Glutamatergic neuron (in vitro differentiated cells): Measurements from ENCODE around the gene PYM1. TPM values are rescaled to one million over a fixed set of nuclear protein-coding genes. Genes with fewer than 3 reads are reported as not detected.

Experiments
- DNase-seq: peaks from one replicate; pipeline ENCODE4 v3.0.0; 2022
- H3K27ac Mint-ChIP-seq: one replicate; pipeline ENCODE4 v1.8.0; 2020; ENCODE audit warnings: mild to moderate bottlenecking, mixed read lengths, inconsistent platforms; ENCODE audit not compliant: unreplicated experiment
- H3K27me3 Mint-ChIP-seq: one replicate; pipeline ENCODE4 v1.8.0; 2020; ENCODE audit warnings: mild to moderate bottlenecking, moderate library complexity, mixed read lengths, inconsistent platforms; ENCODE audit not compliant: unreplicated experiment
- H3K36me3 Mint-ChIP-seq: one replicate; pipeline ENCODE4 v1.8.0; 2020; ENCODE audit warnings: mild to moderate bottlenecking, mixed read lengths, inconsistent platforms; ENCODE audit not compliant: unreplicated experiment
- H3K4me1 Mint-ChIP-seq: one replicate; pipeline ENCODE4 v1.8.0; 2020; ENCODE audit warnings: mild to moderate bottlenecking, low read depth, mixed read lengths, inconsistent platforms; ENCODE audit not compliant: unreplicated experiment
- H3K4me3 Mint-ChIP-seq: one replicate; pipeline ENCODE4 v1.8.0; 2020; ENCODE audit warnings: mild to moderate bottlenecking, mixed read lengths, inconsistent platforms; ENCODE audit not compliant: unreplicated experiment
- H3K9me3 Mint-ChIP-seq: one replicate; pipeline ENCODE4 v1.8.0; 2020; ENCODE audit warnings: mild to moderate bottlenecking, moderate library complexity, mixed read lengths, inconsistent platforms; ENCODE audit not compliant: unreplicated experiment
- CTCF ChIP-seq: fragments of 200-600 bp; sonication (generic); IDR thresholded peaks from one replicate; pipeline ENCODE4 v1.5.0; 2021; ENCODE audit not compliant: partially characterized antibody, unreplicated experiment
- total RNA-seq: library from RNA; stranded (reverse); fragmentation: NEBNext Ultra II Directional; extraction: Animal tissue kit (Norgen Biotek cat#: 25700); gene quantifications from one replicate; pipeline ENCODE4 v1.2.1, GENCODE V29; 2021; ENCODE audit not compliant: unreplicated experiment

Gene PYM1
- total RNA-seq, 1 donor from 2014 or later, result 55.3 TPM

GRCh38 chr12:55972456-55972855 is 44.8 kb upstream of the PYM1 start:
- Mint-ChIP-seq H3K27me3 (peaks cover 3% of the 10 kb centered on the region), H3K4me1 (peaks cover 13% of the 10 kb centered on the region), H3K36me3 (peaks cover 4% of the 10 kb centered on the region), H3K27ac (peak overlapping the region; percentile 33), H3K4me3 (no peak overlapping the region), H3K9me3 (peaks cover 4% of the 10 kb centered on the region)
- TF ChIP-seq CTCF, result no peak
- no peak for DNase-seq

GRCh38 chr12:55972042-55972441 is 44.3 kb upstream of the PYM1 start:
- TF ChIP-seq CTCF, result no peak
- peaks cover 4% of the 10 kb centered on the region for H3K9me3 Mint-ChIP-seq
- DNase-seq, result no peak
- H3K4me3 Mint-ChIP-seq, result no peak overlapping the region
- peaks cover 4% of the 10 kb centered on the region for H3K36me3 Mint-ChIP-seq
- peak overlapping the region; percentile 33 for H3K27ac Mint-ChIP-seq
- peaks cover 4% of the 10 kb centered on the region for H3K27me3 Mint-ChIP-seq
- H3K4me1 Mint-ChIP-seq, result peaks cover 14% of the 10 kb centered on the region

- H3K4me3 Mint-ChIP-seq, result no peak overlapping the region
- no peak overlapping the region for H3K27ac Mint-ChIP-seq
- DNase-seq, result no peak
- H3K36me3 Mint-ChIP-seq, result peaks cover 4% of the 10 kb centered on the region
- H3K9me3 Mint-ChIP-seq, result peaks cover 7% of the 10 kb centered on the region
- no peak for TF ChIP-seq CTCF
- H3K27me3 Mint-ChIP-seq, result peaks cover 4% of the 10 kb centered on the region
- H3K4me1 Mint-ChIP-seq, result peaks cover 12% of the 10 kb centered on the region
These were observed 43.1 kb upstream of the PYM1 start for GRCh38 chr12:55970775-55971174.

- Mint-ChIP-seq H3K9me3 (peaks cover 8% of the 10 kb centered on the region), H3K4me3 (peak overlapping the region; percentile 62), H3K36me3 (no peaks in the 10 kb centered on the region), H3K27me3 (peaks cover 6% of the 10 kb centered on the region), H3K27ac (no peak overlapping the region), H3K4me1 (peaks cover 12% of the 10 kb centered on the region)
- no peak for DNase-seq
- TF ChIP-seq CTCF, result no peak
These were observed 41.7 kb upstream of the PYM1 start for GRCh38 chr12:55969356-55969755.

- TF ChIP-seq CTCF, result no peak
- peaks cover 10% of the 10 kb centered on the region for H3K27me3 Mint-ChIP-seq
- H3K9me3 Mint-ChIP-seq, result peaks cover 8% of the 10 kb centered on the region
- peak within 1 kb of the TSS; percentile 89 for H3K4me3 Mint-ChIP-seq
- H3K27ac Mint-ChIP-seq, result peak within 1 kb of the TSS; percentile 96
- H3K4me1 Mint-ChIP-seq, result peaks cover 12% of the 10 kb centered on the region
- H3K36me3 Mint-ChIP-seq, result no peaks in the 10 kb centered on the region
- peak; percentile 92 for DNase-seq
These were observed 39.0 kb upstream of the PYM1 start, which contains the start of gene CDK2 for GRCh38 chr12:55966408-55967281. Gene CDK2, plus strand, starts transcription at chr12:55966830. Its CDS starts 179 bp downstream, at chr12:55967009.
